Activated gamma-delta T cell (primary cell): ENCODE measurements around the gene PIEZO1.
"Not testable (repeated sequence)": the region's sequence is repeated elsewhere in the genome, so short reads cannot be mapped to it uniquely, and the experiment has no call there.

Source experiments
- DNase-seq: peaks from one replicate; lab custom pipeline; 2025; lab: John Stamatoyannopoulos, UW

Gene PIEZO1

DNA sequence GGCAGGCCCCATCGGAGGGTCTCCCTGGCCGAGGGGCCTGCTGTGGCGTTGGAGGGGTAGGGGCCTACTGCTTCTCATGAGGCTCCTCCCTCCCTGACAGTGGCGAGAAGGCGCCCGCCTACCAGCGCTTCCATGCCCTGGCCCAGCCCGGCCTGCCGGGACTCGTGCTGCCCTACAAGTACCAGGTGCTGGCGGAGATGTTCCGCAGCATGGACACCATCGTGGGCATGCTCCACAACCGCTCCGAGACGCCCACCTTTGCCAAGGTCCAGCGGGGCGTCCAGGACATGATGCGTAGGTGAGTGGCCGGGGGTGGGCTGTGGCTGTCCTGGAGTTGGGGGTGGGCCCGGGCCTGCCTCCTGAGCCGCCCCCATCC is 20.3 kb upstream of the PIEZO1 start:
- no peak for DNase-seq

DNA sequence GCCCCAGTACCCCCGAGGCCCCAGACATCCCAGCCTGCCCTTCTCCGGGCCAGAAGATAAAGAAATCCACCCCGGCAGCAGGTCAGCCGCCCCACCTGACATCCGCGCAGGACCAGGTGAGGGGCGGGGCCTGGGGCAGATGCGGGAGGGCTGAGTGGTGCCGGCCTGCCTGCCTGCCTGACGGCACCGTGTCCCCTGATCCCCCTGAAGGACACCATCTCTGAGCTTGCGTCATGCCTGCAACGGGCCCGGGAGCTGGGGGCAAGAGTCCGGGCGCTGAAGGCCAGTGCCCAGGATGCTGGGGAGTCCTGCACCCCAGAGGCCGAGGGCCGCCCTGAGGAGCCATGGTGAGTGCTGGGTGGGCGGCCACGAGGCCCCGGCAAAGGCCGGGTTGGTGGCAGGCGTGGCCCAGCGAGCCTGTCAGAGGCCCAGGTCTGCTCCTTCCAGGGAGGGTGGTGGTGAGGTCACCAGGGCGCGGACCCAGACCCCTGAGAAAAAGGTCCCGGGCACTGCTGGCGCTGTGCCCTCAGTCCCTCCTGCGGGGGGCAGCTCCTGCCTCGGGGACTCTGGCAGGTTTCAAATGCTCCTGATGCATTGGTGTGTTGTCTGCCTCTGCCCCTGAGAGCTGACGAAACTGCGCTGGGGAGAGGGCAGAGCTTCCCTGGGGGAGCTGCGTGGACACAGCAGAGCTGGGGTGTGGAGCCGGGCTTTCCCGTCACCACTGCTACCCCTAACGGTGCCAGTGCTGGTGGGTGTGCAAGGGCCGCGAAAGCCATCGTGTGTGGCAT is 19.7 kb upstream of the PIEZO1 start:
- no peak for DNase-seq

DNA sequence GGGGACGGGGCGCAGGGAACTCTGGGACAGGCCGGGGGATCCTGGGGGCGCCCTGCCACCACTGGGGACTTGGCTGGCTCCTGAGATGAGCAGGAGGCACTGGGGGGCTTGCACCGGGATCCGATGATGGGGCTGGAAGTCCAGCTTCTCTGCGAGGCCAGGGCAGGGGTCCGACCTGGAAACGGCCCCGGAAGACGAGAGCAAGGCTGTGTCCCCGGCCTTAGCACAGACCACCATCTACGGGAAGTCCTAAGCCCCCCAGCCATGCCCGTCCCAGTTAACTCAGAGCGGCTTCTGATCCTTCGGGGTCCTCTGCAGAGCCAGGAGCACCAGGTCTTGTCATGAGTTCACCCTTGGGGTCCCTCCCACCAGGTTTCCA is 19.1 kb upstream of the PIEZO1 start:
- no peak for DNase-seq

DNA sequence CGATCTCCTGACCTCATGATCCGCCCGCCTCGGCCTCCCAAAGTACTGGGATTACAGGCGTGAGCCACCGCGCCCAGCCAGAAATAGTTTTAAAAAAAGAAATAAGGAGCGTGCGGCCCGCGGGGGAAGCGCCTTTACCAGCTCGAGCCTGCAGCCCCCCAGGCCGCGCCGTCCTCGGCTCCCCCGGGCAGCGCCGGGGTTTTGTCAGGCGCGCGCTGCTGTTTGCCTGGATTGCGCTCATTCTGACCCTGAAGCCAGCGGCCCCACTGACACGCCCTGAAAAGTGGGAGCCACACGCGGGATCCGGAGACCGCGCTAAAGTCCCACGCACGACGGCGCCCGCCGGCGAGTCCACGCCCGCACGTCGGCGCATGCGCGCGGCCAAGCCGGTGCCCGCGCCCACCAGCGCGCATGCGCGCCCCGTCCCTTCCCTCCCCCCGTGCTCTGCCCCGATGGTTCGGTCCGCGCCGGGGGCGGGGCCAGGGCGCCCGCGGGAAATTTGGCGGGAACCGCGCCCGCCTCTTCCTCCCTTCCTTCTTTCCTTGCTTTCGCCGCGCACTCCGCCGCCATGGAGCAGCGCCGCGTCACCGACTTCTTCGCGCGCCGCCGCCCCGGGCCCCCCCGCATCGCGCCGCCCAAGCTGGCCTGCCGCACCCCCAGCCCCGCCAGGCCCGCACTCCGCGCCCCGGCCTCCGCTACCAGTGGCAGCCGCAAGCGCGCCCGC is 18.4 kb upstream of the PIEZO1 start, which contains the start of gene CDT1:
TSS of gene CDT1 (plus strand) at position 526 of the 724 bp plus-strand sequence. CDS start at position 569, 43 bp downstream.
- peak; percentile 76 for DNase-seq

DNA sequence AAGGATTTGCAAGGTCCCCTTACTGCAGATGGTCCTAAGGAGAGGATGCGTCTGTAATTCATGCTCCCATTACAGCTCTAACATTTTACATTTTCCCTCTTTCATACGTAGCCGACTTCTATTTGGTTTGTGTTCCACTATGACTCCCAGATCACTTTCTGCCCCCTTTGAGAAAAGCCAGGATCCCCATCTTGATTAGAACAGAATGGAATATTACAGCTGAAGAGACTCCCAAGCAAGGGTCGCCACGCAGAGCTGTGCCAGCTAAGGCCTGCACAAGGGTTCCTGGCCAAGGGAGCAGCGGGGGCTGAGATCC is 15.2 kb upstream of the PIEZO1 start:
- no peak for DNase-seq

DNA sequence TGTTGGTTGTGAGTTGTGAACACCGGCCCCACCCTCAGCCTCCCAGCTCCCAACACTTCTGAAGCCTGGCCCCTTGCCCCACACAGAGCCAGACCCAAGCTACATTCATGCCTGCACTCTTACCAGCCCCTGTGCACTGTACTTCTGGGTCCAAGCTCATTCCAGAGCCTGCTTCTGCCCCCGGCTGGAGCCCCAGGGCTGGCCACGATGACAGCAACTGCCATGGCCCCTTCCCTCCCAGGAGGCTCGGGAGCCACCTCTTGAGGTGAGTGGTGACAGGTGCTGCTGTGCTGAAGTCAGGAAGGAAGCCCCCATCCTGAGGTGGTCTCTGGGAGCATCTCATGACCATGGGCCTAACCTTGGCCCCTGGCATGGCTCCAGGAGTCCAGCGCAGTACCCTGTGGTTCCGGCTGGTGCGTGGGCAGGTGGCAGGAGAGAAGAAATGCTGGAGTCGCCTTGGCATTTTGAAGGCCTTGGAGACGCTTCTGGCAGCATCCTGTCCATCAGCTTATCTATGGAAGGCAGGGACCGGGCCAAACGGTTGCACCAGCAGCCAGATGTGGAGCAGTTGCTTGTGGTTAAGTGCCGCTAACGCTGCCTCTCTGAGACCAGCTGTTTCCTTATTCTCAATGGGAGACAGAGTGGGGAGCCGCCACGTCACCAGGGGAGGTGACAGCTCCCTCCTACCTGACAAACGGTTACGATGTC is 14.7 kb upstream of the PIEZO1 start:
- DNase-seq: no peak

DNA sequence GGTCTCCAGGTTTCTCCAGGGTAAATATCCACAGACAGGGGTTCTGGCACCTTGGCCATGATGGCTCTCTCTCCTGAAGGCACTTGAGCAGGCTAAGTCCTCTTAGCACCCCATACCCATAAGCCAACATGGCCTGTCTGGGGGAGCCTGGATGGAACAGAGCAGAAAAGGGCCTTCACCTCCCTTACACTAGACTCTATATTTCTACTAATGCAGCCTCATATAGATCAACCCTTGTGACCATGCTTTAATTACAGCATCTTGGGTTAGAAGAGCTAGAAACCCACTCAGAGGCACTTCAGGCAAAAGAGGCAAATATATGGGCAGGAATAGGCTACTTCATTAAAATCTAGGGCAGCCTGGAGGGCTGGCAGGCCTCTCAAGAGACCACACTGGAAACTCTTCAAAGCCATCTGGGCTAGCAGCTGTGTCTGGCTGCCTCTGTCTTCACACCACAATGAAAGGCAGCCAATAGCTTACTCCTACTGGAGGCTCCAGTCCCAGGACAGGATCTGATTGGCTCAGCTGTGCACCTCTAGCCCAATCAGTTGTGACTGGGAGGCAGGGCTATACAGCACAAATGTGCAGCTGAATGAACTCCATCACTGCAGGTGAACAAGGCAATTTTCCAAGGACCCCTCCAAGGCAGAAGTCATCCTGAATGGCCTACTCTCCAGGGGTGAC is 13.9 kb upstream of the PIEZO1 start:
- DNase-seq: no peak

DNA sequence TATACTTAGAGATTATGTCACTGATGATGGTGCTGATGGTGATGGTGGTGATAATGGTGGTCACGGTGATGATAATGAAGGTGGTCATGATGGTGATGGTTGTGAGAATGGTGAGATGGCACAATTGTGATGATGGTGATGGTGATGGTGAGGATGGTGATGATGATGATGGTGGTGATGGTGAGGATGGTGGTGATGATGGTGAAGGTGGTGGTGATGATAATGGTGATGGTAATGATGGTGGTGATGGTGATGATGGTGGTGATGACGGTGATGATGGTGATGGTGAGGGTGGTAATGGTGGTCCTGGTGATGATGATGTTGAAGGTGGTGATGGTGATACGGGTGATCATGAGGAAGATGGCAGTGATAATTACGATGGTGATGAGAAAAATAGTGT is 13.1 kb upstream of the PIEZO1 start:
- no peak for DNase-seq

DNA sequence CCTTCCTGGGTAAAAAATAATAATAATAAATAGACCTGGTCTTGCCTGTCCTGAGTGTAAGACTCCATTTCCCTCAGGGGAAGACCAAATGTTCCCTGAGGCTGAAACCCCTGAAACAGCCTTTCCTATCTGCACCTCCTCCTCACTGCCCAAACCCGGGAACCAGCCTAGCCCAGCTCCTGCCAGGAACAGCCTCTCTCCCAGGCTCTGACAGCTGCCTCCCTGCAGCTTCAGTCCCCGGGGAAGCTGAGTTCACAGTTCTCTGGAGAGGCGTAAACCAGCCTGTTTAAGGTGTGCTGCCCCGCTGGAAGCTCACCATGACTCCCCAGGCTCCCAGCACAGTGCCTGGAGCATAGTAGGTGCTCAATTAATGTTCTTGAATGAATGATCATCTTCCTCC is 11.3 kb upstream of the PIEZO1 start:
- DNase-seq: no peak

DNA sequence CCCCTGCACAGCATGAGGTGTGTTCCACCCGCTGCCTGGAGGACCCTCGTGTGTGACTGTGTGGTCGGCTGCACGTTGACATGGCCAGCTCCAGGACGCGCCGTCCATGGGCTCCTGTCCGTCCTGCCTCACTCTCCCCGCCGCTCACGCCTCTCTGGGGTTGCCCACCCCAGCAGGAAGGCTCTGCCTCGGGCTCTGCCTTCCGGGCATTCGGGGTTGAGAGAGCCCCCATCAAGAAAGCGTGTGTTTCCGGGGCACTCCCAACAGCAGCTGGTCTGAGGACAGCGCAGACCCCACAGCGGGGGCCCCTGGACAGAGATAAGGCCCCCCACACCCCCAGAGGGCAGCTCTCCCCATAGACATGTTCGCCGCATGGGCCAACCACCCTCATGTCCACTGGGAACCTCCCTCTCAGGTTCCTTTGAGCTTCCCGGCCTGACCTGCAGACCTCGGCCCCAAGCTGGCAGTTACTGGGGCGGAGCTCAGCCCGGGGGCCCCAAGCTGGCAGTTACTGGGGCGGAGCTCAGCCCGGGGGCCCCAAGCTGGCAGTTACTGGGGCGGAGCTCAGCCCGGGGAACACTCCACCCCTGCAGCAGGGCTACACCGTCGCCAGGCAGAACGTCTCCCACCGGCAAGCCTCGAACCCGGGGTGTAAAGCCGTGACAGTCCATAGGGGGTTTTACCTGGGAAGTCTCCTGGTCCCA is 8.4 kb upstream of the PIEZO1 start:
- DNase-seq: no peak

DNA sequence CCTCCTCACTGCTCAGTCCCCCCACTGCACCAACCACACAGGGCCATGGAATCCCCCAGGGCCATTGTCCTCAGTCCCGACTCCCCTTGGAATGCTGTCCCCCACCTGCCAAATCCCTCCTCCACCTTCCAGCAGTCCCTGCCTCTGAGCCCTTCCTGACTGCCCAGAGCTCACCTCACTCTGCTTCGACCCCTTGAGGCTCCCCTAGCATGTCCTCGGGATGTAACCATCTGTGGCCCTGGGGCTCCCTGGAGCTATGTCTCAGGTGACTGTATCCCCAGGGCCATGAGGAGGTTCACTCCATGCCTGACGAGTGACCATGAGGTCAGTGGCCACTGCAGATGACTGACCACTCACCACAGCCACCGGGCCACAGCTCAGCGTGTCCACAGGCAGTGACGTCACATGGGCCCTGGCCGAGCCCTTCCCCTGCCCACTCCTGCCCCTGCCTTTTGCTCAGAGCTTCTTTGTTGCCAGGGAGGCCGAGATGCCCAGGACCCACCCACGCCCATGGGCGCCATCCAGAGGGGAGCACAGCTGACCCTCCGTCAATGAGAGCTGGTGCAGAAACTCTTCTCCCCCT is 7.7 kb upstream of the PIEZO1 start:
- no peak for DNase-seq

DNA sequence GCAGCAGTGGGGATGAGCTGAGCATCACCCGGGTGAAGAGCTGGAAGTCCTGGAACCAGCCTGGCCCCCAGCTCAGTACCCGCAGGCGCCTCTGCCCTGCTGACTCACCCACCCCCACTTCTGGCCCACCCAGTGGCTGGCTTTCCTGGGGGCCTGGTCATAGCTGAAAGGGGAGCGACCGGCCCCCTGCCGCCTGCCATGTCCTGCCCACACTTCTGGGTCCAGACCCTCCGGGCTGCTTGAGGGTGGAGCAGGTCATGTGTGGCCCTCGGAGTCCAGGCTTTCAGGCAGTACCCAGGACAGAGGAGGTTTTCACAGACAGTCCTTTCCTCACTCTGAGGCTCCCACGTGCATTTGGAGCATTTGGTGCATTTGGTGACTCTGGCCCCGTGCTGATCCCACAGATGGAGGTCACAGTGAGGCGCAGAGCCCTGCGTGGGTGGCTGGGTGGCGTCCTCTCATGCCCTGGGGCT is 7.1 kb upstream of the PIEZO1 start:
- DNase-seq: no peak

DNA sequence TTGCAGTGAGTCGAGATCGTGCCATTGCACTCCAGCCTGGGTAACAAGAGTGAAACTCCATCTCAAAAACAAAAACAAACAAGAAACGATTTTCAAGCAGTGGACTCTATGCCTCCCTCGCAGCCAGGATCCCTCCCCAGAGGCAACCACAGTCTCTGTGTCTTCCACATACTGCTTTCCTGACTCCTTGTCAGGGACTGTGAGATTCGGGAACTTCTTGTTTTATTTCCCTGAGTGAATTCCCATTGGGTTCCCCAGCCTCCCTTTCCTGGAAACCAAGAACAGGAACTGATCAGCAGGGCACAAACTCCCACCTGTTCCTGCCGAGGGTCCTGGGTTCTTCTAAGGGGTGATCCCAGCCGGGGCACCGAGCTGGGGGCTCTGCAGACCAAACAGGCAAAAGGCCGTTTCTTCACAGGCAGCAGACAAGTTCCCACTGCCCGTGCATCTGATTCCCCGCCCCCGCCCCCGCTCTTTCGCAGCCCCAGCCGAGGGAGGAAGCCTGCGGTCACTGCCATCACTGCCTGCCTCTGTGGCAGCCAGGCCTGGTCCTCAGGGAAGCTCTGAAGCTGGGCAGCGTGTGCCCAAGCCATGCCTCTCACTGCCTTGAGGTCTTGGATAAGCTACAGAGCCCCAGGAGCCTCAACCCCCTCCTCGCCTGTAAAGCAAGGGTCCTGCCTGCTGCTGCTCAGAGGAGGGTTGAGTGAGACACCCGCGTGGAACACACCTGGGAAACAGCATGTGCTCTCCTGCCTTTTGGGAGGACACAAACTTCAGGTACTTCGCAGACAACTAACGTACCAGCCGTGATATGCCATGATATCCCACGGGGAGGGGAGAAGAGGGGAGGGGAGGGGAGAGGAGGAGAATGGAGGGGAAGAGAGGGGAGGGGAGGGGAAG is 5.5 kb upstream of the PIEZO1 start:
- DNase-seq: peak; percentile 47

DNA sequence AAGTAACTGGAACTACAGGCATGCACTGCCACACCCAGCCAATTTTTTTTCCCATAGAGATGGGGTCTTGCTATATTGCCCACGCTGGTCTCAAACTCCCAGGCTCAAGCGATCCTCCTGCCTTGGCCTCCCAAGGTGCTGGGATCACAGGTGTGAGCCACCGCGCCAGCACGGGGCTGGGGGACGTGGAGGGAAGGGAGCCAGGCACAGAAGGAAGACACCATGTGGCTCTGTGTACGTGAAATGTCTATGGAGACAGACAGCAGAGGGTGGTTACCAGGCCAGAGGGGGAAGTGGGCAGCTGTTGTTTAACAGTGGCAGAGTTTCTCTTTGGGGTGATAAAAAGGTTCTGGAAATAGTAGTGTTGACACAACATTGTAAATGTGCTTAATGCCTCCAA is 4.6 kb upstream of the PIEZO1 start:
- DNase-seq: no peak

DNA sequence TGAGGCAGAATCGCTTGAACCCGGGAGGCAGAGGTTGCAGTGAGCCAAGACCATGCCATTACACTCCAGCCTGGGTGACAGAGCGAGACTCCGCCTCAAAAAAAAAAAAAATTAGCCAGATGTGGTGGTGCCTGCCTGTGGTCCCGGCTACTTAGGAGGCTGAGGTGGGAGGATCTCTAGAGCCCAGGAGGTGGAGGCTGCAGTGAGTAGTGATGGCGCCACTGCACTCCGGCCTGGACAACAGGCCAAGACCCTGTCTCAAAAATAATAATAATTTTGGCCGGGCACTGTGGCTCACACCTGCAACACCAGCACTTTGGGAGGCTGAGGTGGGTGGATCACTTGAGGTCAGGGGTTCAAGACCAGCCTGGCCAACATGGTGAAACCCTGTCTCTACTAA is 3.7 kb upstream of the PIEZO1 start:
- DNase-seq: not testable (repeated sequence)

DNA sequence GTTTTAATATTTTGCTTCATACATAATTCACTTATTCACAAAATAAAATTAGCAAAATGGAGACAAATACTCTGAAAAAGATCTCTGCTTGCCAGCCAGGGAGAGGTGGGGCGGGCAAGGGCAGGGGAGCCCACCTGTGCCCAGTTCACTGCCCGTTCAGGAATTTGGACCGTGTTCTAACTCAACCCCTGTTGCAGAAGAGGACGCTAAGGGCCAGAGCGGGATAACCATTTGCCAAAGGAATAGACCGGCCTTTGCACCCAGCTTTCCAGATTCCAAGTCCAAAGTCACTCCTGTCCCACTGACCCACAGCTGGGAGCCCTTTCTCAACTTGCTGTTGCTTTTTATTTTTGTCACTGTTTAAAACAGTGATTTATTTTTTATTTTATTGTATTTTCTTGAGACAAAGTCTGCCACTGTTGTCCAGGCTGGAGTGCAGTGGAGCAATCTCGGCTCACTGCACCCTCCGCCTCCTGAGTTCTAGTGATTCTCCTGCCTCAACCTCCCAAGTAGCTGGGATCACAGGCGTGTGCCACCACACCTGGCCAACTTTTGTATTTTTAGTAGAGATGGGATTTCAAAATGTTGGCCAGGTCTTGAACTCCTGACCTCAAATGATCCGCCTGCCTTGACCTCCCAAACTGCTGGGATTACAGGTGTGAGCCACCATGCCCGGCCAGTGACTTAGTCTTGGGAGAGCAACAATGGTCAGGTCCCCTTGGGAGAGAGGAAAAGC is 2.7 kb upstream of the PIEZO1 start:
- DNase-seq: no peak

DNA sequence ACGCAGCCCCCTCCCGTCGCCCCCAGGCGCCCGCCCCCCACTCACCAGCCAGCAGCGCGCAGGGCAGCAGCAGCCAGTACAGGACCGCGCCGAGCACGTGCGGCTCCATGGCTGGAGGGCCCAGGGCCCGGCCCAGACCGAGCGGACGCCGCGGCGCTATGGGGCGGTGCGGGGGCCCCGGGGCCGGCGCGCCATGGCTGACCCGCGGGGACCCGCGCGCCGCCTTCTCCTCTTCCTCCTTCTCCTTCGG is 239 bp downstream of the PIEZO1 start:
- DNase-seq: no peak

DNA sequence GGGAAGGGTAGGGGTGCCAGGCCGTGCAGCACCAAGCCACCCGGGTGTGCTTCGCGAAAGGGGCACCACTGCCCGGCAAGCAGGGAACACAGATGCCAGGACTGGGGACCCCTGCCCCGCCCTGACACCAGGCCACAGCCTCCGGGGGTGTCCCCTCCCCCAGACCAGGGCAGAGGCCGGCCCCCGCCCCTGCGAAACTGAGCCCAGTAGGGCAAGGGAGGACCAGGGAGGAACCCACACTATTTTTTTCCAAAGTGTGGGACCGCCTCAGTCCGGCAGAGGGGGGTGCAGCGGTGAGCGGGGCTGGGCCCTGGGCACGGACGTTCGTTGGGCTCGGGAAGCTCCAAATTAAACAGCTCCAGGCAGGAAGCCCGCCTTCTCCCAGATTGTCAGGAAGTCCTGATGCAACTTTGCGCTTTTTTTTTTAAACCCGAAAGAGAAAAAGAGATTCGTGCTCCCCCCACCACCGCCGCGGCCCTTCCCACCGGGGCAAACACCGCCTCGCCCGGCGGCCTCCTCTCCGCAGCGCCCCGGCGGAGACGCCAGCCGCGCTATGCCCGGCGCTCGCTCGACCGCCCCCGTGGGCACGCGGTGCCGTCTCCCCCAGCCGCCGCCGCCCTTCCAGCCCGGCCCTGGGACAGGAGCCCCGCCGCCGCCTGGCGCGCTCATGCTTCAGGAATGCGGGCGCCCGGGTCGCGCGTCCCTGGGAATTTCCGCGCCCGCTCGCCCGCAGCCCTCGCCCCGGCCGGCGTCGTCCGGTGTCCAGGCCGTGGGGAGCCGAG is 755 bp downstream of the PIEZO1 start:
- peak; percentile 46 for DNase-seq
